ENCODE data around the gene LPGAT1.
A peak's percentile ranks its signal among the peaks of the same experiment; 100 is the strongest.

LPGAT1 gene

DNA sequence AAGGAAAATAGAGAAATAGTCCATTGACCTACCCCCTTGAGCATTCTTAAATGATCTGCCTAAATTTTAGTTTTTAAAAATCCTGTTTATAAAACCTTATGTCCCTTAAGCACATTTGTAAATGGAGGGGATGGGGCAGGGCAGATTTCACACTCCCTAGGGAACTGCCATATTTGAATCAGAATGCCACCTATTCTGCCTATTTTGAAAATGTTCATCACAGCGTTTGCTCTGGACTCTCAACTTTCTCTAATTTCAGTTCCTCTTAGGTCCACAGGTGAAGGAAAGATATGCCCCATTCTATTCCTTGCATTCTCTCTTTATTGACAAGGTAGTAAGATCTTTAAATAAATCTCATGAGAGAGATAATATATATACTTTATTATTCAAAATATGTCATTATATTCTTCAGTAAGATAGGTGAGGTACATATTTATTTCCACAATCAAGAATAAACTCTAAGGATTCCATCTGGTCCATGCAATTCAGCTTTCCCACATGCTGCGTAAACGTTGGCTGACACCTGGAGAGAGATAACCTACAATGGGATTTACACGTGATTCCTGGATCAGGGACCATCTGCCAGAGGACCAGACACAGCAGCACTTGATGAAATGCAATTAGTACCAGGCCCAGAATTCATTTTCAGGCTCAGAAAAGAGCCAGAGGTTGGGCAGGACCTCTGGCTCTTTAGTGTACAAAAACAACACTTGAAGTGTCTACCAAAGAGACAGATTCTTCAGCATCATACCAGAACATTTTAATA lies 1.2 kb upstream of the LPGAT1 start:
- no peak for DNase-seq (ENCODE audit: low read depth in 1 of 2, low spot score in 1 of 2)
- H3K4me3 ChIP-seq (replicated peaks; ENCODE audit: insufficient read depth, low read length) = no peak overlapping the region
- no peaks in the 10 kb centered on the region for H3K27me3 ChIP-seq (ENCODE audit: insufficient read depth, poor library complexity, severe bottlenecking)
- TF ChIP-seq, protein P1, sequence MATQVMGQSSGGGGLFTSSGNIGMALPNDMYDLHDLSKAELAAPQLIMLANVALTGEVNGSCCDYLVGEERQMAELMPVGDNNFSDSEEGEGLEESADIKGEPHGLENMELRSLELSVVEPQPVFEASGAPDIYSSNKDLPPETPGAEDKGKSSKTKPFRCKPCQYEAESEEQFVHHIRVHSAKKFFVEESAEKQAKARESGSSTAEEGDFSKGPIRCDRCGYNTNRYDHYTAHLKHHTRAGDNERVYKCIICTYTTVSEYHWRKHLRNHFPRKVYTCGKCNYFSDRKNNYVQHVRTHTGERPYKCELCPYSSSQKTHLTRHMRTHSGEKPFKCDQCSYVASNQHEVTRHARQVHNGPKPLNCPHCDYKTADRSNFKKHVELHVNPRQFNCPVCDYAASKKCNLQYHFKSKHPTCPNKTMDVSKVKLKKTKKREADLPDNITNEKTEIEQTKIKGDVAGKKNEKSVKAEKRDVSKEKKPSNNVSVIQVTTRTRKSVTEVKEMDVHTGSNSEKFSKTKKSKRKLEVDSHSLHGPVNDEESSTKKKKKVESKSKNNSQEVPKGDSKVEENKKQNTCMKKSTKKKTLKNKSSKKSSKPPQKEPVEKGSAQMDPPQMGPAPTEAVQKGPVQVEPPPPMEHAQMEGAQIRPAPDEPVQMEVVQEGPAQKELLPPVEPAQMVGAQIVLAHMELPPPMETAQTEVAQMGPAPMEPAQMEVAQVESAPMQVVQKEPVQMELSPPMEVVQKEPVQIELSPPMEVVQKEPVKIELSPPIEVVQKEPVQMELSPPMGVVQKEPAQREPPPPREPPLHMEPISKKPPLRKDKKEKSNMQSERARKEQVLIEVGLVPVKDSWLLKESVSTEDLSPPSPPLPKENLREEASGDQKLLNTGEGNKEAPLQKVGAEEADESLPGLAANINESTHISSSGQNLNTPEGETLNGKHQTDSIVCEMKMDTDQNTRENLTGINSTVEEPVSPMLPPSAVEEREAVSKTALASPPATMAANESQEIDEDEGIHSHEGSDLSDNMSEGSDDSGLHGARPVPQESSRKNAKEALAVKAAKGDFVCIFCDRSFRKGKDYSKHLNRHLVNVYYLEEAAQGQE (IDR thresholded peaks at IDR 0.05; ENCODE audit: insufficient replicate concordance, low read depth) = no peak
- no peak for TF ChIP-seq CTCF (IDR thresholded peaks at IDR 0.05; ENCODE audit: insufficient read depth, low read length)
- TF ChIP-seq SPI1 (IDR thresholded peaks at IDR 0.05; ENCODE audit: borderline replicate concordance, low read depth) = no peak
- TF ChIP-seq GABPA (IDR thresholded peaks at IDR 0.05; ENCODE audit: low read depth) = no peak
- TF ChIP-seq POLR2AphosphoS5 (IDR thresholded peaks at IDR 0.05; ENCODE audit: low read depth) = no peak
- no peak overlapping the region for H3K27ac ChIP-seq (replicated peaks)

DNA sequence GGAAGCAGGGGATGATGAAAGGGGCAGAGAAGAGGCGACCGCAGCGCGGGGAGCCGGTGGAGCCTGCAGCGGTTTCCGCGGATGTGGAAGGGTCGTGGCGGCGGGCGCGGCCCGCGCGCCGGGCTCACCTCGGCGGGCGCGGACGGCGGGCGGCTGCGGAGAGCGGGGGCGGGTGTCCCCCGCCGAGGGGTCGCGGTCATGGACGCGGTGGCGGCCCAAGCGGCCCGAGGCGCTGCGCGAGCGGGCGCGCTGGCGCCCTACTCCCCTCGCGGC lies 572 bp downstream of the LPGAT1 start:
- peak in 1 of 2 experiments; percentile 65 for DNase-seq (ENCODE audit: low read depth in 1 of 2, low spot score in 1 of 2)
- H3K27ac ChIP-seq (replicated peaks) = peak overlapping the region; percentile 54
- H3K27me3 ChIP-seq (ENCODE audit: insufficient read depth, poor library complexity, severe bottlenecking) = no peaks in the 10 kb centered on the region
- peak overlapping the region; percentile 55 for H3K4me3 ChIP-seq (replicated peaks; ENCODE audit: insufficient read depth, low read length)
- TF ChIP-seq CTCF (IDR thresholded peaks at IDR 0.05; ENCODE audit: insufficient read depth, low read length) (no peak), GABPA (IDR thresholded peaks at IDR 0.05; ENCODE audit: low read depth) (no peak), POLR2AphosphoS5 (IDR thresholded peaks at IDR 0.05; ENCODE audit: low read depth) (no peak), SPI1 (IDR thresholded peaks at IDR 0.05; ENCODE audit: borderline replicate concordance, low read depth) (no peak)
- TF ChIP-seq, protein P1 (IDR thresholded peaks at IDR 0.05; ENCODE audit: insufficient replicate concordance, low read depth) = no peak

DNA sequence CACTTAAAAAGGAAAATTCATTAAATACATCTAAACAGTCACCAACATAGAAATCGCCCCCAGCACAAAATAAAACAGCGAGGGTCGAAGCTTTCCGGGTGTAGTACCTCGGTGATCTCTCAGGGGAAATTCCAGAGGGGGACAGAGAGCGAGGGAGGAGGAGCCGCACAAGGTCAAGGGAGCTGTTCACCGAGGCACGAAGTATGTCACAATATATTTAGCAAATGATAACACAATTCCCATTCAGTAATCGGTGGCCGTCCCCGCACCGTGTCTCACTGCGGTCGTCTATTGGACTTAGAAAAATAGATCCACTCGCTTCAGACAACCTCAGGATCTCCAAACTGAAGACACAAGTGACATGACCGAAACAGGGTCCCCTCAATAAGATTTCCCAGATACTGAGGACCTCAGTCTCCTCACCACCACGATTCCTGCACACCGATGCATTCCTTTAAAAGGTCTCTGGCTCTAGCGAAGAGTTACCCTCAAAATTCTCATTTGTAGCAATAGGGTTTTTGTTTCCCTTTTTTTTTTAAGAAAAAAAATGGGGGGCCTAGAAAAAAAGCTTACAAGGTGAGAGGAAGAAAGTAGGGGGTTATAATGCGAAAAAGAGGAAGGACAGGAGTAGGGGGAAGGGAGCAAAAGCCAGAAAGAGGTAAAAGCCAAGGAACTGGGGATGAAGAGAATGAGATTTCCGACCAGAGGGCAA lies 1.1 kb downstream of the LPGAT1 start:
- Histone ChIP-seq H3K27ac (replicated peaks) (peak overlapping the region; percentile 54), H3K27me3 (ENCODE audit: insufficient read depth, poor library complexity, severe bottlenecking) (no peaks in the 10 kb centered on the region), H3K4me3 (replicated peaks; ENCODE audit: insufficient read depth, low read length) (peak overlapping the region; percentile 55)
- TF ChIP-seq SPI1 (IDR thresholded peaks at IDR 0.05; ENCODE audit: borderline replicate concordance, low read depth) (peak; percentile 38; the same call in 1 of the 2 replicates), CTCF (IDR thresholded peaks at IDR 0.05; ENCODE audit: insufficient read depth, low read length) (no peak)
- TF ChIP-seq, protein P1 (IDR thresholded peaks at IDR 0.05; ENCODE audit: insufficient replicate concordance, low read depth) = no peak
- no peak for DNase-seq (ENCODE audit: low read depth in 1 of 2, low spot score in 1 of 2)

All from HL-60 (cell line).